Chondrocyte (in vitro differentiated cells): ENCODE data around the gene GFM1. TPM values are rescaled to one million over a fixed set of nuclear protein-coding genes. Genes with fewer than 3 reads are reported as not detected.

Experiments
- DNase-seq: peaks from one replicate; pipeline ENCODE4 v3.0.0; 2021; ENCODE audit warnings: mixed read lengths, low spot score
- H3K27ac Mint-ChIP-seq: one replicate; pipeline ENCODE4 v1.8.0; 2021; ENCODE audit warnings: mild to moderate bottlenecking, moderate library complexity, mixed read lengths; ENCODE audit not compliant: unreplicated experiment
- H3K27me3 Mint-ChIP-seq: 2 replicates; pipeline ENCODE4 v1.8.0; 2021; ENCODE audit warnings: low read depth, mixed read lengths
- H3K36me3 Mint-ChIP-seq: 2 replicates; pipeline ENCODE4 v1.8.0; 2021; ENCODE audit warnings: low read depth, mixed read lengths
- H3K4me1 Mint-ChIP-seq: 2 replicates; pipeline ENCODE4 v1.8.0; 2021; ENCODE audit warnings: low read depth, mild to moderate bottlenecking, mixed read lengths
- H3K4me3 Mint-ChIP-seq: one replicate; pipeline ENCODE4 v1.8.0; 2021; ENCODE audit warnings: mild to moderate bottlenecking, moderate library complexity, mixed read lengths; ENCODE audit not compliant: unreplicated experiment
- H3K9me3 Mint-ChIP-seq: 2 replicates; pipeline ENCODE4 v1.8.0; 2021; ENCODE audit warnings: low read depth, mixed read lengths
- total RNA-seq: library from RNA; stranded (reverse); gene quantifications from 3 replicates; pipeline ENCODE4 v1.2.1, GENCODE V29; 2021
- TF ChIP-seq, protein P1 (sequence below): fragments of 200-600 bp; sonication (generic); IDR thresholded peaks from 2 replicates; pipeline ENCODE4 v1.5.0; 2021; ENCODE audit warnings: antibody characterized with exemption, mild to moderate bottlenecking, moderate library complexity

Gene GFM1
- total RNA-seq, 1 donor from 2014 or later: 34.1 TPM

DNA sequence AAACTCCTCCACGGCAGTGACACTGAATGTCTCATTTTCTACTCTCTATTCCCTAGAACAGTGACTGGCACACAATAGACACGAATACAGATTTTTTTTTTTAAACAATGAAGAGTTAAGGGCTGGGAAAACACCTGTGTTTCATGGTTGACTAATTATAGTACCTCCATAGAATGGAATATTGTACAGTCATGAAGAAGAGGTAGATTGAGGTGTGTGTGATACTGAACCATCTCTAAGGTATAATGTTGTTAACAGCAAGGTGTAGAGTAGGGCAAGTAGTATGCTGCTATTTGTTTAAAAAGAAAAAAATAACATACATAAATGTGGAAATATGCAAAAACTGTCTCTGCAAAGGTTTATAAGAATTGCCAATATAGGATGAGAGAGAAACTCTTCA is 93.1 kb downstream of the GFM1 start:
- Mint-ChIP-seq H3K36me3 (peaks cover 8% of the 10 kb centered on the region), H3K9me3 (peaks cover 9% of the 10 kb centered on the region)

DNA sequence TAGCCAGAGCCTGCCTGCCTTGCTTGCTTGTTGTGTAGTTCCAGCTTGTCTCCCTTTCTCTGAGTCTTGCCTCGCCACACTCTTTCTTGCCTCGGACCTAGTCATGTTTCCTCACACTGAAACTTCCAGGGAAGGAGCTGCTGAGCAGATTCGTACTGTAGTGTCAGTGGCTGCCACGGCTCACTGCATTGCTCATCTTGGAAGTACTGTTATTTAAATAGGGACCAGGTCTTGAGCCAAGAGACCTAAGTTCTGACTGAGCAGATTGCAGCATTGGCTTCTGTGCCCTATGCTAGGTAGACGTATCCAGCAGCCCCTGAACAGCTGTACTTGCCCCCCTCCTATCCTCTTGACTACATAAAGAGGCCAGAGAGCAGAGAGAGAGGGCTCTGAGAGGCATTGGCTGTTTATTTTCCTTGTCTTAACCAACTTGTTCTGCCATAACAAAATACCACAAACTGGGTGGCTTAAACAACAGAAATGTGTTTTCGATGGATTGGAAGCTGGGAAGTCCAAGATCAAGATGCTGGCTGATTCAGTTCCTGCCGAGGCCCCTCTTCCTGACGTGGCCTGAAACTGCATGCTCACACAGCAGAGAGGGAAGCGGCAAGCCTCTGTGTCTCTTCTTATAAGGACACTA is 93.8 kb downstream of the GFM1 start:
- no peak for DNase-seq
- H3K4me1 Mint-ChIP-seq: no peaks in the 10 kb centered on the region

More for the DNA sequence above, 93.1 kb downstream of the GFM1 start:
- TF ChIP-seq, protein P1, sequence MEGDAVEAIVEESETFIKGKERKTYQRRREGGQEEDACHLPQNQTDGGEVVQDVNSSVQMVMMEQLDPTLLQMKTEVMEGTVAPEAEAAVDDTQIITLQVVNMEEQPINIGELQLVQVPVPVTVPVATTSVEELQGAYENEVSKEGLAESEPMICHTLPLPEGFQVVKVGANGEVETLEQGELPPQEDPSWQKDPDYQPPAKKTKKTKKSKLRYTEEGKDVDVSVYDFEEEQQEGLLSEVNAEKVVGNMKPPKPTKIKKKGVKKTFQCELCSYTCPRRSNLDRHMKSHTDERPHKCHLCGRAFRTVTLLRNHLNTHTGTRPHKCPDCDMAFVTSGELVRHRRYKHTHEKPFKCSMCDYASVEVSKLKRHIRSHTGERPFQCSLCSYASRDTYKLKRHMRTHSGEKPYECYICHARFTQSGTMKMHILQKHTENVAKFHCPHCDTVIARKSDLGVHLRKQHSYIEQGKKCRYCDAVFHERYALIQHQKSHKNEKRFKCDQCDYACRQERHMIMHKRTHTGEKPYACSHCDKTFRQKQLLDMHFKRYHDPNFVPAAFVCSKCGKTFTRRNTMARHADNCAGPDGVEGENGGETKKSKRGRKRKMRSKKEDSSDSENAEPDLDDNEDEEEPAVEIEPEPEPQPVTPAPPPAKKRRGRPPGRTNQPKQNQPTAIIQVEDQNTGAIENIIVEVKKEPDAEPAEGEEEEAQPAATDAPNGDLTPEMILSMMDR: no peak
- no peak overlapping the region for H3K4me3 Mint-ChIP-seq
- H3K27ac Mint-ChIP-seq: no peak overlapping the region
- no peaks in the 10 kb centered on the region for H3K4me1 Mint-ChIP-seq
- no peak for DNase-seq
- H3K27me3 Mint-ChIP-seq: no peaks in the 10 kb centered on the region

DNA sequence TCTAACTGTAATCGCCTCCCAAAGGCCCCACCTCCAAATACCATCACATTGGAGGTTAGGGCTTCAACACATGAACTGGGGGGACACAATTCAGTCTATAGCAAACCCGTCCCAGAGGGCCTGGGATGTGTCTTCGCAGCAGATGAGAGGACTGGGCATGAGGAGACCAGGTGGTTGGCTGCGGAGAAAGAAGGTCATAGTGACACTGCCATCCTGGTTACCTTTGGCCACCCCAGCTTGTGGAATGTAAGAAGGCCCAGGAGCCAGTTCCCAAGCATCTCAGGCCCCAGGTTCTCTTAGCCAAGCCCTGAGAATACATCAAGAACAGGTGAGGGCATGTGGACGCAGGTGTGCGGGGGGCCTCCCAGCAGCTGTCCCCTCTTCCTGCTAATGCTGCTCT is 94.3 kb downstream of the GFM1 start:
- Mint-ChIP-seq H3K4me3 (no peak overlapping the region), H3K9me3 (peaks cover 9% of the 10 kb centered on the region), H3K27ac (no peak overlapping the region), H3K36me3 (peaks cover 10% of the 10 kb centered on the region), H3K27me3 (no peaks in the 10 kb centered on the region), H3K4me1 (no peaks in the 10 kb centered on the region)
- DNase-seq: no peak
- TF ChIP-seq, protein P1: no peak

More for the DNA sequence above, 93.8 kb downstream of the GFM1 start:
- H3K36me3 Mint-ChIP-seq: peaks cover 10% of the 10 kb centered on the region
- H3K9me3 Mint-ChIP-seq: peaks cover 9% of the 10 kb centered on the region
- no peak overlapping the region for H3K27ac Mint-ChIP-seq
- H3K4me3 Mint-ChIP-seq: no peak overlapping the region
- TF ChIP-seq, protein P1: no peak
- H3K27me3 Mint-ChIP-seq: no peaks in the 10 kb centered on the region

DNA sequence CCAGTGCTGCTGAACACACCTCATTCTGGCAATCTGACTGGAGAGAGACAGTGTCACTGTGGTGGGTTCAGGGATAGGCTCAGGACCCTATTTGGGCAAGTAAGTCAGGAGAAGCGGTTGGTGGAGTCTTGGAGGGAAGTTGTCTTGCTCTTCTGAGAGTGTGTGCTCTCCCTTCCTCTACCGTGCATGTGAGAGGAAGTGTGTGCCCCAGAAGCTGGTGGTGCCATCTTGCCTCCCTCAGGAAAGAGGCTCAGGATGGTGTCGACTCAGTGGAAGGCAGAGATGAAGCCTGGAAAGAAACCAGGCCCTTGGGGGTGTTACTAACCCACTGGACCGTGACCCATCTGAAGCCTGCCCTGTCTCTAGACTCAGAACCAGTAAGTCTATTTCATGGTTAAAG is 94.8 kb downstream of the GFM1 start:
- no peak for DNase-seq
- H3K9me3 Mint-ChIP-seq: peaks cover 9% of the 10 kb centered on the region

DNA sequence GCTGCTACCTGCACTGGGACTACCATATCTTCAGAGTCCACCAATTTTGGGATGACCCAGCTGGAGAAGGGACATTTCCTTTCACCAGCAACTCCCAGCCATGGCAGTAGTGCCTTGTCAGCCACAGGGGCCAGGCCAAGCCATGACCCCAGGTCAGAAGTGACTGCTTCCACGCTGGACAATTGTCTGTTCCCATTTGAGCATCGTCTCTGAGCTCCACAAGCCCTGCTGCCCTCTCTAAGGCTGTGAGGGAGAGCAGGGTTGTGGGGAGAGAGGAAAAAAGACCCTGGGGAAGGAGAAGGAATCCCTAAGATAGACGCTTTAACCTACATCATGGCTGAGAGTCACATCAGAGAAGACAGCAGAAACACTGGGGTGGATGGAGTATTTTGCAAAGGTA is 95.3 kb downstream of the GFM1 start:
- peaks cover 11% of the 10 kb centered on the region for H3K36me3 Mint-ChIP-seq
- TF ChIP-seq, protein P1: no peak
- no peak overlapping the region for H3K27ac Mint-ChIP-seq
- H3K4me3 Mint-ChIP-seq: no peak overlapping the region
- no peaks in the 10 kb centered on the region for H3K27me3 Mint-ChIP-seq
- peaks cover 8% of the 10 kb centered on the region for H3K9me3 Mint-ChIP-seq
- no peaks in the 10 kb centered on the region for H3K4me1 Mint-ChIP-seq
- DNase-seq: no peak

More for the DNA sequence above, 94.8 kb downstream of the GFM1 start:
- Mint-ChIP-seq H3K36me3 (peaks cover 11% of the 10 kb centered on the region), H3K27ac (no peak overlapping the region), H3K4me1 (no peaks in the 10 kb centered on the region), H3K4me3 (no peak overlapping the region), H3K27me3 (no peaks in the 10 kb centered on the region)
- TF ChIP-seq, protein P1: no peak

Other genes with a start within 250 kb of the GFM1 start
- 12.2 to 13.7 TPM (median 12.7 TPM) in 3 replicates for gene MLF1, start 73.3 kb upstream of the GFM1 start, total RNA-seq
- 3.3 to 6.3 TPM (median 3.4 TPM) in 3 replicates for gene LXN, start 28.1 kb downstream of the GFM1 start, total RNA-seq
- 0.95 to 1.3 TPM (median 0.99 TPM) in 3 replicates for gene RARRES1, start 87.9 kb downstream of the GFM1 start, total RNA-seq
- gene MFSD1, start 157.5 kb downstream of the GFM1 start, total RNA-seq: 52.8 to 67.9 TPM (median 53.9 TPM) in 3 replicates